Skeletal muscle satellite cell (primary cell): ENCODE results near the gene AHRR.
"Not testable (repeated sequence)": the region's sequence is repeated elsewhere in the genome, so short reads cannot be mapped to it uniquely, and the experiment has no call there.

ENCODE experiments used
- H3K27me3 ChIP-seq: 2 replicates; pipeline ENCODE4 v1.7.0; 2013; ENCODE audit warnings: low read length; ENCODE audit not compliant: control insufficient read depth, insufficient read depth
- H3K36me3 ChIP-seq: 2 replicates; pipeline ENCODE4 v1.7.0; 2013; ENCODE audit warnings: mild to moderate bottlenecking, control low read depth, low read length; ENCODE audit not compliant: insufficient read depth
- H3K4me1 ChIP-seq: 2 replicates; pipeline ENCODE4 v1.7.0; 2013; ENCODE audit warnings: low read length; ENCODE audit not compliant: control insufficient read depth, insufficient read depth
- H3K4me2 ChIP-seq: 2 replicates; pipeline ENCODE4 v1.7.0; 2013; ENCODE audit warnings: mild to moderate bottlenecking, low read length
- H3K4me3 ChIP-seq: 2 replicates; pipeline ENCODE4 v1.7.0; 2013; ENCODE audit warnings: low read length
- H3K9ac ChIP-seq: 2 replicates; pipeline ENCODE4 v1.7.0; 2013; ENCODE audit warnings: mild to moderate bottlenecking, low read depth, low read length, moderate library complexity
- H3K9me3 ChIP-seq: replicated peaks from 2 replicates; pipeline ENCODE4 v1.7.0; 2013; ENCODE audit warnings: mild to moderate bottlenecking, control low read depth, low read length

AHRR gene

DNA sequence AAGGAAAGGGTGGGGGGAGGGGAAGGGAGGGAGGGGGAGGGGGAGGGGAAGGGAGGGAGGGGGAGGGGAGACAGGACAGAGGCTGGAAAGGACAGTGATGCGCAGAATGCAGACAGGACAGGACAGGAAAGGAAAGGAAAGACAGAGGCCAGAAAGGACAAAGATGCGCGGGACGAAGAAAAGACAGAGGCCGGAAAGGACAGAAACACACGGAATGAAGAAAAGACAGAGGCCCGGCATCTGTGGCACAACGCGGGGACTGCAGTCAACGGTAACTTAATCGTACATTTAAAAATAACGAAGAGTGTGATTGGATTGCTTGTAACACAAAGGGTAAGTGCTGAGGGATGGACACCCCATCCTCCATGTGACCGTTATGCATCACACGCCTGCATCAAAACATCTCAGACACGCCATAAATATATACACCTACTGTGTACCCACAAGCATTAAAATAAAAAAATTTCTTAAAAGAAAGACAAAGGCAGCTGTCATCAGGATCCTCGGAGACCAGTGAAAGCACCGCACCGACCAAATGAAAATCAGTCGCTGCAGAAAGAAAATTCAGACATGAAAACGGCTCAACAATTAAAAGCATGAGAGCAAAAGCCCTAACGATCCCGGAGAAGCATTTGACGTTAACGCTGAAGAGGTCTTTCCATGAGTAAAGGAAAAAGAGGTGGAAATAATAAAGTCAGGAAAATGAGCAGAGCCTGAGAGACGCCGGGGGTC lies 68.5 kb downstream of the AHRR start:
- no peaks in the 10 kb centered on the region for H3K27me3 ChIP-seq
- no peak overlapping the region for H3K4me2 ChIP-seq
- H3K4me3 ChIP-seq: no peak overlapping the region
- H3K4me1 ChIP-seq: peaks cover 23% of the 10 kb centered on the region
- peaks cover 38% of the 10 kb centered on the region for H3K36me3 ChIP-seq
- H3K9me3 ChIP-seq: no peaks in the 10 kb centered on the region
- H3K9ac ChIP-seq: no peak overlapping the region

GRCh38 chr5:390623-391491 lies 69.3 kb downstream of the AHRR start:
- no peak overlapping the region for H3K4me3 ChIP-seq
- H3K36me3 ChIP-seq: peaks cover 31% of the 10 kb centered on the region
- H3K27me3 ChIP-seq: no peaks in the 10 kb centered on the region
- no peak overlapping the region for H3K9ac ChIP-seq
- peaks cover 31% of the 10 kb centered on the region for H3K4me1 ChIP-seq
- H3K4me2 ChIP-seq: no peak overlapping the region
- H3K9me3 ChIP-seq: no peaks in the 10 kb centered on the region

- Histone ChIP-seq H3K4me2 (no peak overlapping the region), H3K27me3 (no peaks in the 10 kb centered on the region), H3K4me1 (peaks cover 38% of the 10 kb centered on the region), H3K36me3 (peaks cover 24% of the 10 kb centered on the region), H3K9ac (no peak overlapping the region), H3K4me3 (no peak overlapping the region), H3K9me3 (no peaks in the 10 kb centered on the region)
Measured at GRCh38 chr5:392431-392988, 71.0 kb downstream of the AHRR start.

DNA sequence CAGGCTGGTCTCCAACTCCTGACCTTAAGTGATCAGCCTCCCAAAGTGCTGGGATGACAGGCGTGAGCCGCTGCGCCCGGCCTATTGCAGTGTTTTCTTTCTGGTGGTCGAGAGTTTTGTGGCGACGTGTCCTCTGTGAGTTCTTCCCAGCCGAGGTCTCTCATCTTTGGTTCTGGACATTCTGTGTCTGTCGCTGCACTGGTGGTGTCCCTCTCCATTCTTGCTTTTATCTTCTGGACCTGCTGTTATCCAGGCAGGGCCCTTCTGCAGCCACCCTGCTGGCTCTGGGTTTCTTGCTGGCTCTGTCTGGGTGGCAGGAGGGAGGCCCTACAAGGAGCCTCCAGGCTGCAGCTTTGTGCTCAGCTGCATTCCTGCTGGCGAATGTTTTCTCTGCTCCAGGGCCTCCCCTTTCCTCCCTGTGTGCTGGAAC lies 72.3 kb downstream of the AHRR start:
- Histone ChIP-seq H3K36me3 (peaks cover 14% of the 10 kb centered on the region), H3K4me3 (no peak overlapping the region), H3K9me3 (no peaks in the 10 kb centered on the region), H3K9ac (peak overlapping the region; percentile 5), H3K4me1 (peaks cover 42% of the 10 kb centered on the region), H3K4me2 (no peak overlapping the region), H3K27me3 (no peaks in the 10 kb centered on the region)

DNA sequence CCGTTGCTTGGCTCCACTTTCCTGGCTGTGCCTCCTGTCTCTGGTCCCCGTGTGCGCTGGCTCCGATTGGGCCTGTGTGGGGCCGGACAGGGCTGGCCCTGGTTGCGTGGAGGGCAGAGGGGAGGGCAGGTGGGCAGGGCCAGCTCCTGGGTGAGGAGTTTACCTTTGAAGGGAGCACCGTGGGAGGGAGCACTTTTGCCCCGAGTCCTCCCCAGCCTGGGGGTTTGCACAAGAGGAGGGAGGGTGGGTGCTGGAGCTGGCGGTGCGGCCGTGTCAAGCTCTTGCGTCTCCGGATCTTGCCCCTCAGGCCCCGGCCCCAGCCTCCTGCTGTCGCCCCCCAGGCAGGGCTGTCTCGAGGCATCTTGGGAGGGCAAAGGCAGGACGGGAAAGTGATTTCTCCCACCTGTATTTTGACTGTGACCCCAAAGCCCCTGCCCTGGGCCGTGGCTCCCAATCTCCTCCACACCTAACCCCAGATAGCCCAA lies 73.2 kb downstream of the AHRR start:
- Histone ChIP-seq H3K27me3 (no peaks in the 10 kb centered on the region), H3K4me1 (peaks cover 51% of the 10 kb centered on the region), H3K9me3 (no peaks in the 10 kb centered on the region), H3K4me3 (no peak overlapping the region), H3K9ac (peak overlapping the region; percentile 86), H3K4me2 (peak overlapping the region; percentile 15), H3K36me3 (peaks cover 9% of the 10 kb centered on the region)

DNA sequence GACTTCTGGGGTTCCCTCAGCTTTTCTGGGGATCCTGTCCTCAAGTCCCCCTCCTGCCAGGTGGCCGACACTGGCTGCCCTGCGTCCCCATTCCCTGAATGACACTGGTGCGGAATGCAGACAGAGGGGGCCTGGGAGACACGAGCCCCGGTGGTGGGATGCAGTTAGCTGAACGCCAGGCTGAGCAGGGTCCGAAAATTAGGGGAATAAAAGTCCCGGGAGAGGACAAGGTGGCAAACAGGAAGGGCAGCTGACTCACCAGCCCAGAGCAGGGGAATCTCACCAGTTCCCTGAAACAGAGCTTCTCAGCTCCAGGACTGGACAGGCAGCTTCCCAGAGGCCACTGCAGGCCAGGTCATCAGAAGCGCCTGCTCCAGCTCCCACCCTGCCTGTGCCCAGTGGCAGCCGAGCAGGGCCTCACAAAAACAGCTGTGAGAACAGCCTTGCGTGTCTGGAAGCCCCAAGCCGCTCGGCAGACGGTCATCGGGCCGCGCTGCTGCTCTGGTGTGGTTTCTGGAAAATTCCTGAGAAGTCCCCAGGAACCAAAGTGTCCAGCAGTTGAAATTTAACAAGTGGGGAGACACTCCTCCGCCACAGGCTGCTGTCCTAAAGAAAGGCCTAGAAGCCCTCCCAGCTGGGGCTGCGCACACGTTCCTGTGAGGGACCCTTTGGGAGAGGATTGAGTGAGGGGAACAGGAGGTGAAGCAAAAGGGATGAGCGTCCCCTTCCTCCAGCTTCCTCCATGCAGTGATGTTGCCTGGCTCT lies 73.8 kb downstream of the AHRR start:
- H3K4me1 ChIP-seq: peaks cover 56% of the 10 kb centered on the region

GRCh38 chr5:395921-396530 lies 74.5 kb downstream of the AHRR start:
- H3K27me3 ChIP-seq: no peaks in the 10 kb centered on the region
- no peaks in the 10 kb centered on the region for H3K9me3 ChIP-seq
- H3K4me1 ChIP-seq: peaks cover 62% of the 10 kb centered on the region
- H3K4me2 ChIP-seq: peak overlapping the region; percentile 24
- peak overlapping the region; percentile 86 for H3K9ac ChIP-seq
- no peak overlapping the region for H3K4me3 ChIP-seq
- H3K36me3 ChIP-seq: no peaks in the 10 kb centered on the region

More for the DNA sequence above, 73.8 kb downstream of the AHRR start:
- Histone ChIP-seq H3K36me3 (peaks cover 3% of the 10 kb centered on the region), H3K27me3 (no peaks in the 10 kb centered on the region), H3K9ac (peak overlapping the region; percentile 86), H3K9me3 (no peaks in the 10 kb centered on the region), H3K4me2 (peak overlapping the region; percentile 24), H3K4me3 (no peak overlapping the region)

DNA sequence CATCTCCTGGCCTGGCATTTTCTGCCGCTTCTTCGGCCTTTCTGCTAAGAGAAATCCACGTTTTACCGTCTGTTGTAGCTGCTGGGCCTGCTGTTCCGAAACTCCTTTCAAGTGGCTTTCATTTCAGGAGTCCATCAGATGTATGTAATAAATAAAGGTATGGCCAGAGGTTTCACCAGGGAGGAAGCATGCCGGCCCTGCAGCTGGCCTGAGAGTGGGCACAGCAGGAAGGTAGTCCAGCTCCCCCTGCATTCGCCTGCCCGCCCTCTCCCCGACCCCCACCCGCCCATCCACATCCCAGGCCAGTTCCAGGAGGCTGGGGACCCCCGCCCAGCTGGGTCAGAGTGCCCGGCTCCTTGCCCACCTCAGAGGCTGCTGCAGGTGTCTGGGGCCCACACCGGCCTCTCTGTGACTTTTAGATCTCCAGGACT lies 75.0 kb downstream of the AHRR start:
- Histone ChIP-seq H3K9me3 (no peaks in the 10 kb centered on the region), H3K4me1 (peaks cover 68% of the 10 kb centered on the region), H3K4me3 (no peak overlapping the region)

GRCh38 chr5:398141-398474 lies 76.6 kb downstream of the AHRR start:
- H3K4me3 ChIP-seq, H3K9ac ChIP-seq, H3K9me3 ChIP-seq, H3K27me3 ChIP-seq, H3K36me3 ChIP-seq, H3K4me2 ChIP-seq: not testable (repeated sequence)
- H3K4me1 ChIP-seq: peaks cover 62% of the 10 kb centered on the region

More for the DNA sequence above, 75.0 kb downstream of the AHRR start:
- Histone ChIP-seq H3K27me3 (no peaks in the 10 kb centered on the region), H3K4me2 (no peak overlapping the region), H3K36me3 (no peaks in the 10 kb centered on the region), H3K9ac (peak overlapping the region; percentile 86)

GRCh38 chr5:398475-399295 lies 77.2 kb downstream of the AHRR start:
- Histone ChIP-seq H3K36me3 (peaks cover 6% of the 10 kb centered on the region), H3K4me1 (peaks cover 57% of the 10 kb centered on the region), H3K9me3 (no peaks in the 10 kb centered on the region), H3K4me3 (no peak overlapping the region), H3K27me3 (no peaks in the 10 kb centered on the region), H3K4me2 (no peak overlapping the region), H3K9ac (peak overlapping the region; percentile 97)
